ENCODE results near the gene LDLR.

LDLR gene

GRCh38 chr19:11089254-11090013 is at the start of gene LDLR:
LDLR (plus strand) TSS chr19:11089463; CDS start chr19:11089549, 86 bp downstream.
- peak; percentile 67 to 70 for DNase-seq (ENCODE audit: low read depth in 2 of 2)

GRCh38 chr19:11041194-11041593 is 48.1 kb upstream of the LDLR start:
- DNase-seq (ENCODE audit: low read depth in 2 of 2): no peak

GRCh38 chr19:11041966-11042627 is 47.2 kb upstream of the LDLR start:
- DNase-seq (ENCODE audit: low read depth in 2 of 2): no peak

GRCh38 chr19:11044431-11044830 is 44.8 kb upstream of the LDLR start:
- no peak for DNase-seq (ENCODE audit: low read depth in 2 of 2)

- DNase-seq (ENCODE audit: low read depth in 2 of 2): no peak
Measured at GRCh38 chr19:11045536-11045935, 43.7 kb upstream of the LDLR start.

GRCh38 chr19:11046605-11047354 is 42.5 kb upstream of the LDLR start:
- DNase-seq (ENCODE audit: low read depth in 2 of 2): no peak

- no peak for DNase-seq (ENCODE audit: low read depth in 2 of 2)
Measured at GRCh38 chr19:11047866-11048265, 41.4 kb upstream of the LDLR start.

- DNase-seq (ENCODE audit: low read depth in 2 of 2): no peak
Measured at GRCh38 chr19:11050323-11051114, 38.7 kb upstream of the LDLR start.

GRCh38 chr19:11053817-11054195 is 35.5 kb upstream of the LDLR start:
- DNase-seq (ENCODE audit: low read depth in 2 of 2): no peak

GRCh38 chr19:11054200-11054599 is 35.1 kb upstream of the LDLR start:
- DNase-seq (ENCODE audit: low read depth in 2 of 2): no peak

GRCh38 chr19:11054628-11055027 is 34.6 kb upstream of the LDLR start:
- no peak for DNase-seq (ENCODE audit: low read depth in 2 of 2)

- DNase-seq (ENCODE audit: low read depth in 2 of 2): no peak
Measured at GRCh38 chr19:11058246-11059030, 30.8 kb upstream of the LDLR start.

GRCh38 chr19:11059511-11060358 is 29.5 kb upstream of the LDLR start:
- DNase-seq (ENCODE audit: low read depth in 2 of 2): no peak

- no peak for DNase-seq (ENCODE audit: low read depth in 2 of 2)
Measured at GRCh38 chr19:11061952-11062351, 27.3 kb upstream of the LDLR start.

- DNase-seq (ENCODE audit: low read depth in 2 of 2): no peak
Measured at GRCh38 chr19:11063434-11063833, 25.8 kb upstream of the LDLR start.

GRCh38 chr19:11064831-11065303 is 24.4 kb upstream of the LDLR start:
- no peak for DNase-seq (ENCODE audit: low read depth in 2 of 2)

GRCh38 chr19:11066326-11066725 is 22.9 kb upstream of the LDLR start:
- no peak for DNase-seq (ENCODE audit: low read depth in 2 of 2)

- no peak for DNase-seq (ENCODE audit: low read depth in 2 of 2)
Measured at GRCh38 chr19:11067356-11068113, 21.7 kb upstream of the LDLR start.

- DNase-seq (ENCODE audit: low read depth in 2 of 2): no peak
Measured at GRCh38 chr19:11069561-11069960, 19.7 kb upstream of the LDLR start.
